ENCODE data around the gene ACACA.

DNA sequence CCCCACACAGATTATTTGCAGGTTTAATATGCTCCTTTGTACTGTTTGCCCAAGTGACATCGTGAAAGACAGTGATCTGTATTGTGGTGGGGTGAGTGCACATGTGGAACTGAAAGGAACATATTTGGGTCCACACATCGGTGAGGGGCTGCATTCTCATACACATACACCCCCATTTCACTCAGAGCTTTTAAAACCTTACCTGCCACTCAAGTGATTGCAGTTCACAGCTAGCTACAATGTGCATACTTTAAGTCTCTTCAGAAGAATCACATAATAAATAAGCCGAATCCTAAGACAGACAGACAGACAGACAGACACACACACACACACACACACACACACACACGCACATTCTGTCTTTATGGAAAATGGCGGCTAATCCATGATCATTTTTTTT, 355.3 kb downstream of the ACACA start:
- no peak for TF ChIP-seq POLR2AphosphoS5 (IDR thresholded peaks at IDR 0.05; ENCODE audit: low read depth, low read length)
- TF ChIP-seq TAF1 (IDR thresholded peaks at IDR 0.05; ENCODE audit: borderline replicate concordance, low read depth, low read length) = no peak
- TF ChIP-seq POLR2A (IDR thresholded peaks at IDR 0.05; ENCODE audit: low read depth, low read length) = no peak

Data from GM12892 (cell line).